Adrenal gland (tissue), 12 donors: Measurements from ENCODE around the gene KCNH1. TPM values are rescaled to one million over a fixed set of nuclear protein-coding genes. Genes with fewer than 3 reads are reported as not detected.

Experiments
- DNase-seq, 7 donors: peaks; one replicate each; pipeline ENCODE4 v3.0.0-alpha.2; 2019 to 2020
- H3K27ac ChIP-seq, 5 donors: fragments of 200-600 bp; sonication (generic) in 4 of 5; 1 replicate in 3 of 5; 2 replicates in 2 of 5; pipeline versions ENCODE4 v1.5.1 to v1.8.0; 2016 to 2020; ENCODE audit warnings: mild to moderate bottlenecking in 1 of 5
- H3K27me3 ChIP-seq: fragments of 200-600 bp; 2 replicates; pipeline ENCODE4 v1.8.0; 2021
- H3K36me3 ChIP-seq, 2 donors: fragments of 200-600 bp; replicated peaks in 1 of 2; 1 replicate in 1 of 2; 2 replicates in 1 of 2; pipeline versions ENCODE4 v1.5.1 to v1.8.0; 2018 to 2022
- H3K4me1 ChIP-seq, 2 donors: fragments of 200-600 bp; replicated peaks in 1 of 2; 1 replicate in 1 of 2; 2 replicates in 1 of 2; pipeline versions ENCODE4 v1.5.1 to v1.8.0; 2018 to 2021
- H3K4me3 ChIP-seq, 4 donors: fragments of 200-600 bp; sonication (generic) in 3 of 4; one replicate each; pipeline ENCODE4 v1.5.1; 2016 to 2018
- H3K9me3 ChIP-seq, 3 donors: fragments of 200-600 bp; sonication (generic) in 1 of 3; replicated peaks in 1 of 3; 1 replicate in 2 of 3; 2 replicates in 1 of 3; pipeline versions ENCODE4 v1.5.1 to v1.8.0; 2016 to 2021
- POLR2A ChIP-seq, 2 donors: fragments of 450-650 bp; IDR thresholded peaks; one replicate each; pipeline ENCODE4 v1.6.1; 2017; ENCODE audit warnings: antibody characterized with exemption in 2 of 2, mild to moderate bottlenecking in 2 of 2, moderate library complexity in 1 of 2
- WGBS, 4 donors: extraction: QIAGEN DNeasy Blood & Tissue Kit in 2 of 4; methylation state at CpG; one replicate each; pipeline versions ENCODE4 v1.1.5 to v1.1.7; 2013 to 2017; 5-methylcytosine and 5-hydroxymethylcytosine counted together
- intact Hi-C, 2 donors: fragments of 100-400 bp; cut with DNase I; formaldehyde crosslinking; loops; one replicate each; pipeline versions ENCODE4 v1.14.1 to v1.15.0; 2022 to 2023
- polyA plus RNA-seq, 3 donors: library from polyadenylated mRNA; stranded (reverse); fragments of 200-250 nt in 2 of 3; fragments of 350-450 nt in 1 of 3; fragmentation: Illumina TruSeq in 1 of 3; extraction: RNeasy Lipid Tissue Mini Kit (QIAGEN cat#74804) in 1 of 3; gene quantifications; one replicate each; pipeline ENCODE4 v1.2.3, GENCODE V29; 2013 to 2014
- total RNA-seq, 9 donors: library from RNA; depleted of rRNA in 4 of 9; stranded (reverse); fragments of >200 nt in 4 of 9; fragments of 120-200 nt in 1 of 9; fragmentation: NEBNext Ultra II Directional in 1 of 9; extraction: Animal tissue kit (Norgen Biotek cat#: 25700) in 1 of 9; gene quantifications; one replicate each; pipeline versions ENCODE4 v1.1.0 to v1.2.4, GENCODE V29; 2013 to 2023
- TF ChIP-seq, protein P1 (sequence below), 6 experiments: fragments of 450-650 bp in 4 of 6; fragments of 200-600 bp in 2 of 6; sonication (generic) in 1 of 6; IDR thresholded peaks; 1 replicate in 5 of 6; 2 replicates in 1 of 6; pipeline versions ENCODE4 v1.5.1 to v1.8.0; 2016 to 2021; ENCODE audit warnings: antibody characterized with exemption in 6 of 6, mild to moderate bottlenecking in 2 of 6, moderate library complexity in 1 of 6
- donor health status: healthy with polysubstance abuse.
- donor health status: Bipolar disorder and iron deficiency.
- donor health status: DM: yes; HTN: yes; CAD: no.
- donor health status: DM: no; HTN: no; CAD: no.
- donor health status: DM: no; HTN: no; CAD: no.
- donor health status: DM: yes; HTN: yes; CAD: no.

Gene KCNH1
- total and polyA plus RNA-seq, 12 donors: 0.15 to 2.2 (median 0.73) TPM; not detected in 4

DNA sequence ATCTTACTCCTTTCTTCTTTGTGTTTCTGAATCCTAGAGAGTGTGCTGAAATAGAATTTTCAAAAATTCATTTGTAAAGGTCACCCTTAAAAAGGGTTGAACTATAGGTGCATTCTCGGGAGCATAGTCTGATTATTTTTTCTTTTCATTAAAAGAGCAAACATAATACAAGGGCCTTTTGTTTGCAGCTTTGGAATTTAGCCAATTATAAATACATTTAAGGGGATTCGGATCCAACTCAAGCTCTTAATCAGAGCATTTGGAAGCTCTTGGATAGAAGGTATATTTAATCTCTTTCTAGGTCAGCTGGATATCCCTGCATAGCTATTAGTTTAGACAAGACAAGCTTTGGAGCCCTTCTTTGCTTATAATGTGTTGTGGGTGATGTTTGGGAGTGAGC, 483.5 kb downstream of the KCNH1 start:
- 85 to 92% (median 89%) methylated on average over 2 of the region's 2 CpGs for WGBS, 4 donors

DNA sequence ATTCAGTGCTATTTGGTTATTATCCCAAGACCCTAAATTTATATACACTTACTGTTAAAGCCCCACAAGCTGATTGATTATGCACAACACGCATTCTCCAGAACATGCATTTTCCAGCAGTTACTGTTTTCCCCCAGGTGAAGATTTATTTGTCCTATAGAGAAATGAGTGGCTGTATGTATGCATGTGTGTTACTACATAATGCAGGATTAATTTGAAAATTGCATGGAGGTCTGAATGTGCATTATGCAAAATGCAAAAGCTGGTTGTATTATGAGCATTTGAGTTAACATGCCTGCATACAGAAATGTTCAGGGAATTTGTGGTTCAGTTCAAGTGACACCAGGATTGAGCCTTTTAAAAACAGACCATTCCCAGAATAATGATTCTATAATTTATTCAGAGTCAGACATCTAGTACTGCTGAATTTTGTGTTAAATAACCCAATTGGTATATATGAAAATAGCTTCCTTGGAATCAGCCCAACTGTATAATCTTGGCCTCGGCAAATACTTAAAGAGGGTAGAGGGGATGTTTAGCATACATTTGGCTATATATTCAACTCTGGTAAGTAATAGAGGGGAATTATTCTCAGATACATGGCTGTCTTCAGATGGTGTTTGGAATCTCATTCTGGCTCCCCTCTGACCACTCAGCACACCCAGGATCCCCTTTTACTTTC, 485.2 kb downstream of the KCNH1 start:
- TF ChIP-seq POLR2A (IDR thresholded peaks at IDR 0.05): no peak
- TF ChIP-seq, protein P1, sequence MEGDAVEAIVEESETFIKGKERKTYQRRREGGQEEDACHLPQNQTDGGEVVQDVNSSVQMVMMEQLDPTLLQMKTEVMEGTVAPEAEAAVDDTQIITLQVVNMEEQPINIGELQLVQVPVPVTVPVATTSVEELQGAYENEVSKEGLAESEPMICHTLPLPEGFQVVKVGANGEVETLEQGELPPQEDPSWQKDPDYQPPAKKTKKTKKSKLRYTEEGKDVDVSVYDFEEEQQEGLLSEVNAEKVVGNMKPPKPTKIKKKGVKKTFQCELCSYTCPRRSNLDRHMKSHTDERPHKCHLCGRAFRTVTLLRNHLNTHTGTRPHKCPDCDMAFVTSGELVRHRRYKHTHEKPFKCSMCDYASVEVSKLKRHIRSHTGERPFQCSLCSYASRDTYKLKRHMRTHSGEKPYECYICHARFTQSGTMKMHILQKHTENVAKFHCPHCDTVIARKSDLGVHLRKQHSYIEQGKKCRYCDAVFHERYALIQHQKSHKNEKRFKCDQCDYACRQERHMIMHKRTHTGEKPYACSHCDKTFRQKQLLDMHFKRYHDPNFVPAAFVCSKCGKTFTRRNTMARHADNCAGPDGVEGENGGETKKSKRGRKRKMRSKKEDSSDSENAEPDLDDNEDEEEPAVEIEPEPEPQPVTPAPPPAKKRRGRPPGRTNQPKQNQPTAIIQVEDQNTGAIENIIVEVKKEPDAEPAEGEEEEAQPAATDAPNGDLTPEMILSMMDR (IDR thresholded peaks at IDR 0.05): no peak
- Histone ChIP-seq H3K27me3 (no peaks in the 10 kb centered on the region), H3K4me1 (no peaks in the 10 kb centered on the region), H3K36me3 (no peaks in the 10 kb centered on the region), H3K27ac (no peak overlapping the region), H3K4me3 (no peak overlapping the region), H3K9me3 (no peaks in the 10 kb centered on the region)
- 75 to 96% (median 92%) methylated on average over 2 of the region's 2 CpGs for WGBS, 4 donors
- intact Hi-C loops: no loop called here
- no peak for DNase-seq

More for the DNA sequence above, 483.5 kb downstream of the KCNH1 start:
- no peak for TF ChIP-seq POLR2A (IDR thresholded peaks at IDR 0.05)
- TF ChIP-seq, protein P1 (IDR thresholded peaks at IDR 0.05): no peak
- Histone ChIP-seq H3K4me3 (no peak overlapping the region), H3K9me3 (no peaks in the 10 kb centered on the region), H3K4me1 (no peaks in the 10 kb centered on the region), H3K27me3 (no peaks in the 10 kb centered on the region), H3K36me3 (no peaks in the 10 kb centered on the region), H3K27ac (no peak overlapping the region)
- no peak for DNase-seq
- intact Hi-C loops: no loop called here

DNA sequence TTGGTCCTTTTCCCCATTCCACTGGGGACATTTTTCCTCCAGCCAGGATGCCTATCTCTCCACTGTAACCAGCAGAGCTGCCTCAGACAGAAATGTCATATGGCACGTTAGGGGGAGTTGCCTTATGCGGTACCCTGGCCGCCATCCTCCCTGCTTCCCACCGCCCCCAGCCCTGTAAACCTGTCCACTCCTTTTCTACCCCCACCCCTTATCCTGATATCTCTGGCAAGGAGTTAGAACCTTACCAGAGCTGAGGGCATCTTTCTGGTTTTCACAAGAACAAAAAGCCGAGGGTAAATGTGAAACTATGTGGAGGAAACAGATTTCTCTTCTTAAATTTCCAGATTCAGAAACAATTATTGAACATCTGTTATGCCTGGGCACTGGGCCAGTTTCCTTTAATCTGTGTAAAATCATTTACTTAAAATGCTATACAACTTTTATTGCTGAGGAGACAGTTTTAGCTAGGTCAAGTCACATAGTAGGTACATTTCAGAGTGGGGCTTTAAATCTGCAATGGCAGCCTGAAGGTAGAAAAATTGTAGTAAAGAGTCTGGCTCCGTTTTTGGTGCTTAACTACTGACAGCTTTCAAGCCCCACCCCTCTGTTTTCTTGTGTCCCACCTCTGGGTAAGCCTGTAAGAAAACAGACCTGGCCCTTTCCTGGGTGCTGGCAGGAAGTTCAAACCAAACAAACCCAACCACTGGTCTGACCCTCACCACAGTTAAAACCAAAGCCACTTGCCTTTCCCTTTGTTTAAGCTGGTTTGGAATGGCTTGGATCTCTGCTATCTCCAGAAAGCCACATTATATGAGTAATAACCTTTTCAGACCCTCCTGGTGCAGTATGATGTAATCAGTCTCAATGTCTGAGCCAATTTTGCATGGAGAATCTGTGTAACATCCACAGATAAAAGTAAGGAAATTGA, 486.3 kb downstream of the KCNH1 start:
- intact Hi-C loops: no loop called here
- DNase-seq: no peak
- no peak overlapping the region for H3K27ac ChIP-seq
- no peak overlapping the region for H3K4me3 ChIP-seq
- no peaks in the 10 kb centered on the region for H3K36me3 ChIP-seq
- no peaks in the 10 kb centered on the region for H3K9me3 ChIP-seq
- WGBS, 4 donors: 77 to 88% (median 80%) methylated on average over 6 of the region's 6 CpGs
- TF ChIP-seq, protein P1 (IDR thresholded peaks at IDR 0.05): no peak
- no peak for TF ChIP-seq POLR2A (IDR thresholded peaks at IDR 0.05)
- H3K27me3 ChIP-seq: no peaks in the 10 kb centered on the region
- no peaks in the 10 kb centered on the region for H3K4me1 ChIP-seq

DNA sequence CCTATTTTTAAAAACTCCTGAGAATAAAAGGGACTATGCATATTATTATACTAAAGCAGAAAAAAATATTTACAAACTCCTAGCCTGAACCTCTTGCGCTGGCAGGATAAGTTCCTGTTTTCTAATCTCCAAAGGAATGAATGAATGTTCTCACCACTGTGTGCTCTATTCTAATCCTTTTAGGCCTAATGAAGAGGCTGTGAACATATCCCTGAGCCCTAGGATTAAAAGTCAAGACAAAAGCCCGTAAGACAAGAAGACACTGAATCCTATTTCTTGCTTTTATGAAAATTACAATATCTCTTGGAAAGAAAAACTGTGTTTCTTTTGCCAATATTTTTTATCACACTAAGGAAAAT, 487.7 kb downstream of the KCNH1 start:
- intact Hi-C loops: no loop called here
- no peaks in the 10 kb centered on the region for H3K27me3 ChIP-seq
- H3K27ac ChIP-seq: no peak overlapping the region
- H3K36me3 ChIP-seq: no peaks in the 10 kb centered on the region
- no peak overlapping the region for H3K4me3 ChIP-seq
- no peak for DNase-seq
- H3K4me1 ChIP-seq: no peaks in the 10 kb centered on the region
- 69 to 91% (median 81%) methylated on average over 2 of the region's 2 CpGs for WGBS, 4 donors
- no peak for TF ChIP-seq POLR2A (IDR thresholded peaks at IDR 0.05)
- TF ChIP-seq, protein P1 (IDR thresholded peaks at IDR 0.05): no peak
- no peaks in the 10 kb centered on the region for H3K9me3 ChIP-seq
